NCI-H2227 treated with DMSO at 0.1 percent for 48 hours (cell line): ENCODE data around the gene RNF152.

Experiments
- DNase-seq: peaks from one replicate; lab custom pipeline; 2025; lab: John Stamatoyannopoulos, UW

The RNF152 gene

GRCh38 chr18:61892683-61893308 lies at the start of gene RNF152:
Gene RNF152 (minus strand): TSS chr18:61893007. CDS start chr18:61816463, 76,544 bp downstream.
- DNase-seq, result peak; percentile 58

- DNase-seq, result no peak
Measured at GRCh38 chr18:61941948-61942471, 49.2 kb upstream of the RNF152 start.

GRCh38 chr18:61939046-61939674 lies 46.4 kb upstream of the RNF152 start:
- no peak for DNase-seq

GRCh38 chr18:61935362-61935761 lies 42.6 kb upstream of the RNF152 start:
- no peak for DNase-seq

- no peak for DNase-seq
Measured at GRCh38 chr18:61931654-61932379, 39.0 kb upstream of the RNF152 start.

GRCh38 chr18:61929881-61930640 lies 37.3 kb upstream of the RNF152 start:
- DNase-seq, result no peak

- no peak for DNase-seq
Measured at GRCh38 chr18:61926532-61926931, 33.7 kb upstream of the RNF152 start.

GRCh38 chr18:61924550-61924949 lies 31.7 kb upstream of the RNF152 start:
- no peak for DNase-seq

- DNase-seq, result no peak
Measured at GRCh38 chr18:61922435-61922834, 29.6 kb upstream of the RNF152 start.

GRCh38 chr18:61921621-61922235 lies 28.9 kb upstream of the RNF152 start:
- no peak for DNase-seq

GRCh38 chr18:61917818-61918217 lies 25.0 kb upstream of the RNF152 start:
- DNase-seq, result no peak

GRCh38 chr18:61912476-61912875 lies 19.7 kb upstream of the RNF152 start:
- DNase-seq, result no peak

GRCh38 chr18:61910101-61910500 lies 17.3 kb upstream of the RNF152 start:
- DNase-seq, result no peak

- no peak for DNase-seq
Measured at GRCh38 chr18:61908661-61909060, 15.9 kb upstream of the RNF152 start.

GRCh38 chr18:61901323-61901986 lies 8.6 kb upstream of the RNF152 start:
- peak; percentile 64 for DNase-seq

GRCh38 chr18:61900504-61901281 lies 7.9 kb upstream of the RNF152 start:
- DNase-seq, result no peak

- DNase-seq, result no peak
Measured at GRCh38 chr18:61898640-61899101, 5.9 kb upstream of the RNF152 start.

- no peak for DNase-seq
Measured at GRCh38 chr18:61896757-61897156, 4.0 kb upstream of the RNF152 start.

- DNase-seq, result no peak
Measured at GRCh38 chr18:61896118-61896517, 3.3 kb upstream of the RNF152 start.
